H1 (cell line): ENCODE results near the gene CIC. TPM values are rescaled to one million over a fixed set of nuclear protein-coding genes. Genes with fewer than 3 reads are reported as not detected.

Source experiments
- GTF2F1 ChIP-seq: IDR thresholded peaks from 2 replicates; pipeline ENCODE4 v1.6.1; 2012; ENCODE audit warnings: low read depth, low read length, improper control_type of control experiment, borderline replicate concordance
- NANOG ChIP-seq: IDR thresholded peaks from 2 replicates; pipeline ENCODE4 v1.6.1; 2011; ENCODE audit warnings: low read length, low read depth, mild to moderate bottlenecking, inconsistent platforms; ENCODE audit not compliant: insufficient read depth, poor library complexity, severe bottlenecking
- RAD21 ChIP-seq, 2 experiments: IDR thresholded peaks in 1 of 2; conservative IDR thresholded peaks in 1 of 2; 2 replicates each; pipeline ENCODE4 v1.6.1; 2011; ENCODE audit warnings: low read depth in 2 of 2, low read length in 2 of 2, improper control_type of control experiment in 1 of 2, inconsistent platforms in 1 of 2, mild to moderate bottlenecking in 1 of 2, moderate library complexity in 1 of 2
- SRF ChIP-seq: IDR thresholded peaks from 2 replicates; pipeline ENCODE4 v1.6.1; 2011; ENCODE audit warnings: mild to moderate bottlenecking, low read depth, low read length, moderate library complexity
- TEAD4 ChIP-seq: IDR thresholded peaks from 2 replicates; pipeline ENCODE4 v1.6.1; 2012; ENCODE audit warnings: low read depth, low read length, inconsistent platforms, mixed read lengths
- polyA plus RNA-seq, 7 experiments: library from polyadenylated mRNA; depleted of rRNA in 3 of 7; stranded (reverse) in 5 of 7; unstranded in 2 of 7; fragments of >200 nt in 5 of 7; fragments of 200-250 nt in 2 of 7; gene quantifications; 1 replicate in 5 of 7; 2 replicates in 1 of 7; 4 replicates in 1 of 7; pipeline versions ENCODE4 v1.2.1 to v1.2.3, GENCODE V29; 2011 to 2013; ENCODE audit warnings: missing spikeins in 2 of 7, mixed read lengths in 2 of 7
- total RNA-seq: library from RNA; stranded (reverse); fragmentation: NEBNext Ultra II Directional; extraction: Animal tissue kit (Norgen Biotek cat#: 25700); gene quantifications from 2 replicates; pipeline ENCODE4 v1.2.1, GENCODE V29; 2021
- TF ChIP-seq, protein P1 (sequence below): fragments of 300-600 bp; sonication (generic); IDR thresholded peaks from 2 replicates; pipeline ENCODE4 v1.7.1; 2012; ENCODE audit warnings: low read length, moderate library complexity, mild to moderate bottlenecking, inconsistent platforms; ENCODE audit not compliant: insufficient replicate concordance
- TF ChIP-seq, protein P2 (sequence below): IDR thresholded peaks from 2 replicates; pipeline ENCODE4 v1.6.1; 2012; ENCODE audit warnings: inconsistent platforms

CIC gene
- total and polyA plus RNA-seq, 2 of the 8 experiments (the other 6 are each of a cell fraction or from before 2014, with no cell fraction given) = 13.2 to 43.6 TPM

DNA sequence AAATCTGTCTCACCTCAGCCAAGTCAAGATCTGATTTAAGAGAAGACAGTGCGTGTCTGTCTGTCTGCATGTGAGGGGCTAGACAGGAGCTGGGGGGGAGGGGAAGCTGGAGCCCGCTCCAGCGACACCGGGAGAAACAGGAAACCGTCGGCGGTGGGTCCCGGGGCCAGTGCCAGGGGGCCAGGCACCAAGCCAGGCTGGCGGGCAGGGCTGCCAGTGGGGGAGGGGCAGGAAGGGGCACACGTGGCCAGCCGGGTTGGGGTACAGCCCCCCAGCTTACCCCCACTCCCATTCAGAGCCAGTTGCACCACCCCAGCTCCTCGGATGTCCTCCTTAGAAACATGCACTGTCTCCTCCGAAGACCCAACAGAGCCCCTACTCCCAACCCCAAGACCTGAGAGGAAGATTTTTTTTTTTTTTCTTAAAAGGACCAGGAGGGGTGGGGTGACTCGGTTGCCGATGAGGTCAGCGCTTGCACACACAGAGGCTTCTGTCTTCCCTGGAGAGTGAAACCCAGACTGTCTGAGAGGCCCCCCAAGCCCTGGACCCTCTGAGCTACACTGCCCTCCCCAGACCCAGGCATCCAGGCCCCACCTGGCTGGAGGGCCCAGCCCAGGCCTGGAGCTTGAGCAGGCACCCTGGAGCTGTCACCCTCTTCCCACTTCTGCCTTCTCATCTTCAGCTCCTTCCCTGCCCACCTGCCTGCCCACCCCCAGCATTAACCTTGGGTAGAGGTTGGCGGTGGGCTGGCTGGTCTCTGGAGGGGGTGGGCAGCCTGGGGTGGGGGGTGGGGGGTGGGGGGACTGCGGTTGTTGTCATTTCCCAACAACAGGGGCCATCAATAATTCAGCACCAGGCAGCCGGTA, 18.2 kb upstream of the CIC start (continued):
- TF ChIP-seq, protein P1, sequence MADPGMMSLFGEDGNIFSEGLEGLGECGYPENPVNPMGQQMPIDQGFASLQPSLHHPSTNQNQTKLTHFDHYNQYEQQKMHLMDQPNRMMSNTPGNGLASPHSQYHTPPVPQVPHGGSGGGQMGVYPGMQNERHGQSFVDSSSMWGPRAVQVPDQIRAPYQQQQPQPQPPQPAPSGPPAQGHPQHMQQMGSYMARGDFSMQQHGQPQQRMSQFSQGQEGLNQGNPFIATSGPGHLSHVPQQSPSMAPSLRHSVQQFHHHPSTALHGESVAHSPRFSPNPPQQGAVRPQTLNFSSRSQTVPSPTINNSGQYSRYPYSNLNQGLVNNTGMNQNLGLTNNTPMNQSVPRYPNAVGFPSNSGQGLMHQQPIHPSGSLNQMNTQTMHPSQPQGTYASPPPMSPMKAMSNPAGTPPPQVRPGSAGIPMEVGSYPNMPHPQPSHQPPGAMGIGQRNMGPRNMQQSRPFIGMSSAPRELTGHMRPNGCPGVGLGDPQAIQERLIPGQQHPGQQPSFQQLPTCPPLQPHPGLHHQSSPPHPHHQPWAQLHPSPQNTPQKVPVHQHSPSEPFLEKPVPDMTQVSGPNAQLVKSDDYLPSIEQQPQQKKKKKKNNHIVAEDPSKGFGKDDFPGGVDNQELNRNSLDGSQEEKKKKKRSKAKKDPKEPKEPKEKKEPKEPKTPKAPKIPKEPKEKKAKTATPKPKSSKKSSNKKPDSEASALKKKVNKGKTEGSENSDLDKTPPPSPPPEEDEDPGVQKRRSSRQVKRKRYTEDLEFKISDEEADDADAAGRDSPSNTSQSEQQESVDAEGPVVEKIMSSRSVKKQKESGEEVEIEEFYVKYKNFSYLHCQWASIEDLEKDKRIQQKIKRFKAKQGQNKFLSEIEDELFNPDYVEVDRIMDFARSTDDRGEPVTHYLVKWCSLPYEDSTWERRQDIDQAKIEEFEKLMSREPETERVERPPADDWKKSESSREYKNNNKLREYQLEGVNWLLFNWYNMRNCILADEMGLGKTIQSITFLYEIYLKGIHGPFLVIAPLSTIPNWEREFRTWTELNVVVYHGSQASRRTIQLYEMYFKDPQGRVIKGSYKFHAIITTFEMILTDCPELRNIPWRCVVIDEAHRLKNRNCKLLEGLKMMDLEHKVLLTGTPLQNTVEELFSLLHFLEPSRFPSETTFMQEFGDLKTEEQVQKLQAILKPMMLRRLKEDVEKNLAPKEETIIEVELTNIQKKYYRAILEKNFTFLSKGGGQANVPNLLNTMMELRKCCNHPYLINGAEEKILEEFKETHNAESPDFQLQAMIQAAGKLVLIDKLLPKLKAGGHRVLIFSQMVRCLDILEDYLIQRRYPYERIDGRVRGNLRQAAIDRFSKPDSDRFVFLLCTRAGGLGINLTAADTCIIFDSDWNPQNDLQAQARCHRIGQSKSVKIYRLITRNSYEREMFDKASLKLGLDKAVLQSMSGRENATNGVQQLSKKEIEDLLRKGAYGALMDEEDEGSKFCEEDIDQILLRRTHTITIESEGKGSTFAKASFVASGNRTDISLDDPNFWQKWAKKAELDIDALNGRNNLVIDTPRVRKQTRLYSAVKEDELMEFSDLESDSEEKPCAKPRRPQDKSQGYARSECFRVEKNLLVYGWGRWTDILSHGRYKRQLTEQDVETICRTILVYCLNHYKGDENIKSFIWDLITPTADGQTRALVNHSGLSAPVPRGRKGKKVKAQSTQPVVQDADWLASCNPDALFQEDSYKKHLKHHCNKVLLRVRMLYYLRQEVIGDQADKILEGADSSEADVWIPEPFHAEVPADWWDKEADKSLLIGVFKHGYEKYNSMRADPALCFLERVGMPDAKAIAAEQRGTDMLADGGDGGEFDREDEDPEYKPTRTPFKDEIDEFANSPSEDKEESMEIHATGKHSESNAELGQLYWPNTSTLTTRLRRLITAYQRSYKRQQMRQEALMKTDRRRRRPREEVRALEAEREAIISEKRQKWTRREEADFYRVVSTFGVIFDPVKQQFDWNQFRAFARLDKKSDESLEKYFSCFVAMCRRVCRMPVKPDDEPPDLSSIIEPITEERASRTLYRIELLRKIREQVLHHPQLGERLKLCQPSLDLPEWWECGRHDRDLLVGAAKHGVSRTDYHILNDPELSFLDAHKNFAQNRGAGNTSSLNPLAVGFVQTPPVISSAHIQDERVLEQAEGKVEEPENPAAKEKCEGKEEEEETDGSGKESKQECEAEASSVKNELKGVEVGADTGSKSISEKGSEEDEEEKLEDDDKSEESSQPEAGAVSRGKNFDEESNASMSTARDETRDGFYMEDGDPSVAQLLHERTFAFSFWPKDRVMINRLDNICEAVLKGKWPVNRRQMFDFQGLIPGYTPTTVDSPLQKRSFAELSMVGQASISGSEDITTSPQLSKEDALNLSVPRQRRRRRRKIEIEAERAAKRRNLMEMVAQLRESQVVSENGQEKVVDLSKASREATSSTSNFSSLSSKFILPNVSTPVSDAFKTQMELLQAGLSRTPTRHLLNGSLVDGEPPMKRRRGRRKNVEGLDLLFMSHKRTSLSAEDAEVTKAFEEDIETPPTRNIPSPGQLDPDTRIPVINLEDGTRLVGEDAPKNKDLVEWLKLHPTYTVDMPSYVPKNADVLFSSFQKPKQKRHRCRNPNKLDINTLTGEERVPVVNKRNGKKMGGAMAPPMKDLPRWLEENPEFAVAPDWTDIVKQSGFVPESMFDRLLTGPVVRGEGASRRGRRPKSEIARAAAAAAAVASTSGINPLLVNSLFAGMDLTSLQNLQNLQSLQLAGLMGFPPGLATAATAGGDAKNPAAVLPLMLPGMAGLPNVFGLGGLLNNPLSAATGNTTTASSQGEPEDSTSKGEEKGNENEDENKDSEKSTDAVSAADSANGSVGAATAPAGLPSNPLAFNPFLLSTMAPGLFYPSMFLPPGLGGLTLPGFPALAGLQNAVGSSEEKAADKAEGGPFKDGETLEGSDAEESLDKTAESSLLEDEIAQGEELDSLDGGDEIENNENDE = no peak
- TF ChIP-seq GTF2F1 = no peak
- TF ChIP-seq SRF = no peak
- TF ChIP-seq NANOG = no peak
- TF ChIP-seq, protein P2, sequence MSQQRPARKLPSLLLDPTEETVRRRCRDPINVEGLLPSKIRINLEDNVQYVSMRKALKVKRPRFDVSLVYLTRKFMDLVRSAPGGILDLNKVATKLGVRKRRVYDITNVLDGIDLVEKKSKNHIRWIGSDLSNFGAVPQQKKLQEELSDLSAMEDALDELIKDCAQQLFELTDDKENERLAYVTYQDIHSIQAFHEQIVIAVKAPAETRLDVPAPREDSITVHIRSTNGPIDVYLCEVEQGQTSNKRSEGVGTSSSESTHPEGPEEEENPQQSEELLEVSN = no peak
- no peak for TF ChIP-seq RAD21 (IDR thresholded peaks at IDR 0.05 in 1 of 2, conservative IDR thresholded peaks at IDR 0.05 in 1 of 2; ENCODE audit: low read depth in 2 of 2, low read length in 2 of 2)
- no peak for TF ChIP-seq TEAD4
